Heart left ventricle (tissue), 16 donors: ENCODE measurements around the gene LRP1B. TPM values are rescaled to one million over a fixed set of nuclear protein-coding genes. Genes with fewer than 3 reads are reported as not detected.

Experiments used
- ATAC-seq, 4 donors: fragments of 200-7000 bp; cut with Tn5 transposase; one replicate each; pipeline ENCODE4 v1.9.1; 2020 to 2022; ENCODE audit warnings: moderate library complexity in 4 of 4, mild to moderate bottlenecking in 3 of 4, moderate number of reproducible peaks in 1 of 4
- DNase-seq, 5 donors: peaks; one replicate each; pipeline ENCODE4 v3.0.0-alpha.2; 2020
- H3K27ac ChIP-seq, 12 donors: fragments of 200-600 bp; sonication (generic) in 4 of 12; one replicate each; pipeline versions ENCODE4 v1.5.0 to v1.8.0; 2016 to 2022; ENCODE audit warnings: mild to moderate bottlenecking in 2 of 12
- H3K27me3 ChIP-seq, 9 donors: fragments of 200-600 bp; sonication (generic) in 2 of 9; one replicate each; pipeline versions ENCODE4 v1.5.1 to v1.8.0; 2016 to 2022; ENCODE audit warnings: mild to moderate bottlenecking in 3 of 9
- H3K36me3 ChIP-seq, 9 donors: fragments of 200-600 bp; sonication (generic) in 2 of 9; one replicate each; pipeline versions ENCODE4 v1.5.0 to v1.8.0; 2018 to 2022; ENCODE audit warnings: mild to moderate bottlenecking in 2 of 9
- H3K4me1 ChIP-seq, 12 donors: fragments of 200-600 bp; sonication (generic) in 4 of 12; one replicate each; pipeline versions ENCODE4 v1.5.0 to v1.8.0; 2016 to 2022; ENCODE audit warnings: mild to moderate bottlenecking in 3 of 12
- H3K4me3 ChIP-seq, 12 donors: fragments of 200-600 bp; sonication (generic) in 4 of 12; one replicate each; pipeline versions ENCODE4 v1.5.0 to v1.8.0; 2017 to 2022; ENCODE audit warnings: mild to moderate bottlenecking in 9 of 12, moderate library complexity in 4 of 12
- H3K9me3 ChIP-seq, 12 donors: fragments of 200-600 bp; sonication (generic) in 4 of 12; one replicate each; pipeline versions ENCODE4 v1.5.0 to v1.8.0; 2016 to 2022; ENCODE audit warnings: mild to moderate bottlenecking in 1 of 12
- POLR2A ChIP-seq, 2 donors: fragments of 450-650 bp; IDR thresholded peaks; one replicate each; pipeline ENCODE4 v1.6.1; 2017; ENCODE audit warnings: antibody characterized with exemption in 2 of 2, mild to moderate bottlenecking in 2 of 2, moderate library complexity in 2 of 2
- WGBS, 4 donors: extraction: QIAGEN DNeasy Blood & Tissue Kit in 2 of 4; methylation state at CpG; one replicate each; pipeline versions ENCODE4 v1.1.5 to v1.1.7; 2013 to 2018; 5-methylcytosine and 5-hydroxymethylcytosine counted together
- intact Hi-C, 10 donors: fragments of 100-400 bp; cut with DNase I; formaldehyde crosslinking; loops; one replicate each; pipeline versions ENCODE4 v1.11.1 to v1.14.2; 2022
- polyA plus RNA-seq, 2 donors: library from polyadenylated mRNA; stranded (reverse); fragments of 200-250 nt; gene quantifications; one replicate each; pipeline ENCODE4 v1.2.3, GENCODE V29; 2013
- total RNA-seq, 9 donors: library from RNA; depleted of rRNA in 2 of 9; stranded (reverse); fragments of >200 nt in 2 of 9; fragmentation: NEBNext Ultra II Directional in 3 of 9; extraction: Animal tissue kit (Norgen Biotek cat#: 25700) in 3 of 9; gene quantifications; one replicate each; pipeline versions ENCODE4 v1.1.0 to v1.2.4, GENCODE V29; 2016 to 2023
- TF ChIP-seq, protein P1 (sequence below), 12 donors: fragments of 200-600 bp; sonication (generic) in 4 of 12; IDR thresholded peaks; one replicate each; pipeline versions ENCODE4 v1.5.0 to v1.8.0; 2018 to 2022; ENCODE audit warnings: antibody characterized with exemption in 12 of 12, mild to moderate bottlenecking in 5 of 12
- donor health status: ischemic (EF 13 %, LVEDD 7.1; RV severe dilation, severe dysfunction).
- donor health status: healthy with polysubstance abuse.
- donor health status: DM: no; HTN: yes; CAD: no.
- donor health status: DM: no; HTN: no; CAD: no.
- donor health status: ischemic (EF 25% LVEDD 6.9; RV normal size, moderate dysfunction).
- donor health status: ischemic (EF 25% LVEDD 5.7; RV mildly dilated, moderate dysfunction).
- donor health status: healthy.
- donor health status: DM: yes; HTN: yes; CAD: no.
- donor health status: ischemic (EF 35%, LVEDD 5.7; RV mildly dilated, moderate dysfunction).
- donor health status: nonischemic (EF 11% LVEDD 7.7; RV severe dilation, severe dysfunction).
- donor health status: DM: yes; HTN: yes; CAD: no.
- donor health status: PGD.
- donor health status: ischemic (EF 29% LVEDD 5.4; RV normal size, mild dysfunction).
- donor health status: nonischemic (EF 23%, LVEDD 6.1; RV moderate dilation, normal function).

The LRP1B gene
- total and polyA plus RNA-seq, 11 donors, result 0.01 to 0.19 (median 0.11) TPM; not detected in 2

DNA sequence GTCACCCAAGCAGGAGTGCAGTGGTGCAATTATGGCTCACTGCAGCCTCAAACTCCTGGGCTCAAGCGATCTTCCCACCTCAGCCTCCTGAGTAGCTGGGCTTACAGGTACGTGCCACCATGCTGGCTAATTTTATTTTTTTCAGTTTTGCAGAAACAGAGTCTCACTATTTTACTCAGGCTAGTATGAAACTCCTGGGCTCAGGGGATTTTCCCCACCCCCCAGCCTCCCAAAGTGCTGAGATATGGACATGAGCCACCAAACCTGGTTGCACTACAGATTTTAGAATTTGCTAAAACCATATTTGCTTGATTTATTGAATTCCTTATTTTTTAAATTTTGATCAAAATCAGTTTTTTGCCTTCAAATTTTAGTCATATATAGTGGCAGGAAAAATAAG lies 1553.4 kb downstream of the LRP1B start:
- Histone ChIP-seq H3K9me3 (no peaks in the 10 kb centered on the region), H3K4me3 (no peak overlapping the region), H3K36me3 (no peaks in the 10 kb centered on the region), H3K27me3 (no peaks in the 10 kb centered on the region), H3K27ac (no peak overlapping the region), H3K4me1 (no peaks in the 10 kb centered on the region)
- WGBS, 4 donors, result 85 to 92% (median 87%) methylated on average over 2 of the region's 2 CpGs
- intact Hi-C loops, result no loop called here
- TF ChIP-seq POLR2A (IDR thresholded peaks at IDR 0.05), result no peak
- TF ChIP-seq, protein P1, sequence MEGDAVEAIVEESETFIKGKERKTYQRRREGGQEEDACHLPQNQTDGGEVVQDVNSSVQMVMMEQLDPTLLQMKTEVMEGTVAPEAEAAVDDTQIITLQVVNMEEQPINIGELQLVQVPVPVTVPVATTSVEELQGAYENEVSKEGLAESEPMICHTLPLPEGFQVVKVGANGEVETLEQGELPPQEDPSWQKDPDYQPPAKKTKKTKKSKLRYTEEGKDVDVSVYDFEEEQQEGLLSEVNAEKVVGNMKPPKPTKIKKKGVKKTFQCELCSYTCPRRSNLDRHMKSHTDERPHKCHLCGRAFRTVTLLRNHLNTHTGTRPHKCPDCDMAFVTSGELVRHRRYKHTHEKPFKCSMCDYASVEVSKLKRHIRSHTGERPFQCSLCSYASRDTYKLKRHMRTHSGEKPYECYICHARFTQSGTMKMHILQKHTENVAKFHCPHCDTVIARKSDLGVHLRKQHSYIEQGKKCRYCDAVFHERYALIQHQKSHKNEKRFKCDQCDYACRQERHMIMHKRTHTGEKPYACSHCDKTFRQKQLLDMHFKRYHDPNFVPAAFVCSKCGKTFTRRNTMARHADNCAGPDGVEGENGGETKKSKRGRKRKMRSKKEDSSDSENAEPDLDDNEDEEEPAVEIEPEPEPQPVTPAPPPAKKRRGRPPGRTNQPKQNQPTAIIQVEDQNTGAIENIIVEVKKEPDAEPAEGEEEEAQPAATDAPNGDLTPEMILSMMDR (IDR thresholded peaks at IDR 0.05), result no peak
- ATAC-seq (no peak), DNase-seq (no peak)

DNA sequence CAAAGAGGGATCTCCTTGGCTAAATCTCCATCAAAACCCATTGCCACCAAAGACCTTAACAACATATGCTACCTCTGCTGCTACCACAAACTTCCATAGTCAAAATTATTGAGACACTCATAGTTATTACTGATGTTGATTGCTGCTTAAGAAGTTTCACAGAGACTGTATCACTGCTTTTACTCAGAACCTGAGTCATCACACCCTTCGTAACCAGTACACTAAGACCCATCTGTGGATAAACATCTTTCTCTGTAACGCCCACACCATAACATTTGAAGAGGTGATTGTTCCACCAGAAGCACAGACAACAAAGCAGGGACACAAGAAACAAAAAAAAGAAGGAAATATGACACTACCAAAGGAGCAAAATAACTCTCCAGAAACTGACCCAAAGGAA lies 1563.1 kb downstream of the LRP1B start:
- H3K27ac ChIP-seq, result no peak overlapping the region
- H3K36me3 ChIP-seq, result no peaks in the 10 kb centered on the region
- H3K4me1 ChIP-seq, result no peaks in the 10 kb centered on the region
- 82 to 88% (median 84%) methylated on average over 2 of the region's 2 CpGs for WGBS, 4 donors
- intact Hi-C loops, result no loop called here
- TF ChIP-seq, protein P1 (IDR thresholded peaks at IDR 0.05), result no peak
- TF ChIP-seq POLR2A (IDR thresholded peaks at IDR 0.05), result no peak
- H3K27me3 ChIP-seq, result no peaks in the 10 kb centered on the region
- ATAC-seq, result no peak
- no peak overlapping the region for H3K4me3 ChIP-seq
- peaks cover 0 to 8% (median 0%) of the 10 kb centered on the region in 12 donors for H3K9me3 ChIP-seq
- no peak for DNase-seq

DNA sequence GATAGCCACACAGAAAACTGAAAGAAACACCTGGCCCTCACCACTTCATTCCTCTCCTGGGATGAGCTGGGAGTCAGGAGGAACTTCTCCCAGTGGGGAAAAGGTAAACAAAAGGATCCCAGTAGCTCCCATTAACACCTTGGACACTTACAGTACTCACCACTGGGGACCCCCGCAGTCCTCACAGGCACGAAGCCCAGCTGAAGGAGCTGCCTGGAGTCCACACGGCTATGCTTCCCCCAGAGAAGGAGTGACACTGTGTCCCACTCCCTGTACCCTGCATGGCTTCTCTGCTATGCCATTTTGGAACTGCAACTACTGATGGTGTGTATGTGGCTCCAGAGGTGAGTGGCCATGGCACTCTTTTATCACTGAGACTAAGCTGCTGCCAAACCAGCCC lies 1565.1 kb downstream of the LRP1B start:
- no peak for DNase-seq
- Histone ChIP-seq H3K27ac (no peak overlapping the region), H3K4me3 (no peak overlapping the region), H3K36me3 (no peaks in the 10 kb centered on the region), H3K9me3 (peaks cover 0 to 8% (median 0%) of the 10 kb centered on the region in 12 donors), H3K4me1 (no peaks in the 10 kb centered on the region), H3K27me3 (no peaks in the 10 kb centered on the region)
- TF ChIP-seq, protein P1 (IDR thresholded peaks at IDR 0.05), result no peak
- no peak for TF ChIP-seq POLR2A (IDR thresholded peaks at IDR 0.05)
- WGBS, 4 donors, result 20 to 47% (median 39%) methylated on average over 1 to 3 of the region's 3 CpGs
- ATAC-seq, result no peak
- intact Hi-C loops, result no loop called here

DNA sequence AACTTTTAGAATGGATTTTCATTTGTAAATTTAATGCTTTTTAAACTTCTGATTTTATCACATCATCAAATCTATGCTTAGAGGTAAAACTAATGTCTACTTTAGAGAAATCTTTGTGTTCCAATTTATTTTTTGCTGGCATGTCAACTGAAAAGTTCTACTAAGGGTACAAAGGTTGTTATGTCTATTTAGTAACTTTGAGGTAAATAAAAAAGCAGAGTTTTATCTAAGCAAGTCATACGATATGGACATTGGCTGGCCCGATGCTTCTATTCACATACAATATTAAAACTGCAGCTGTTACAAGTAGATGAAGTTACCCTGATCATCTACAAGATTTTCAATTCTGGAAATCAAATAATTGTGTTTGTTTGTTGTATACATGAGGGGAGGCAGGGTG lies 1575.1 kb downstream of the LRP1B start:
- no peak for ATAC-seq
- intact Hi-C loops, result no loop called here
- DNase-seq, result no peak
- TF ChIP-seq POLR2A (IDR thresholded peaks at IDR 0.05), result no peak
- TF ChIP-seq, protein P1 (IDR thresholded peaks at IDR 0.05), result no peak
- WGBS, 4 donors, result 92 to 95% (median 93%) methylated on average over 2 of the region's 2 CpGs
- Histone ChIP-seq H3K4me1 (no peaks in the 10 kb centered on the region), H3K27ac (no peak overlapping the region), H3K9me3 (no peaks in the 10 kb centered on the region), H3K4me3 (no peak overlapping the region), H3K27me3 (no peaks in the 10 kb centered on the region), H3K36me3 (no peaks in the 10 kb centered on the region)
